HEK293 (cell line): ENCODE measurements around the gene DNAJC5.
A peak's percentile ranks its signal among the peaks of the same experiment; 100 is the strongest.

Source experiments
- CTCF ChIA-PET: fragments of 350-600 bp; formaldehyde crosslinking; extraction: SDS; loops from one replicate; lab custom pipeline; 2021; ENCODE audit warnings: antibody characterized with exemption; lab: Yijun Ruan, JAX
- POLR2A ChIA-PET: fragments of 300-600 bp; formaldehyde crosslinking; extraction: SDS; loops from one replicate; lab custom pipeline; 2020; ENCODE audit warnings: antibody characterized with exemption, inconsistent platforms; lab: Yijun Ruan, JAX
- H3K27ac ChIP-seq: fragments of 200-500 bp; sonication (Bioruptor generic); 2 replicates; pipeline ENCODE4 v1.5.1; 2014; ENCODE audit warnings: low read depth, low read length, control low read depth, inconsistent platforms; ENCODE audit errors: extremely low read depth
- H3K36me3 ChIP-seq, 2 experiments: fragments of 200-500 bp in 1 of 2; sonication (Bioruptor generic) in 1 of 2; 1 replicate in 1 of 2; 2 replicates in 1 of 2; pipeline ENCODE4 v1.5.1; 2014 to 2017; ENCODE audit warnings: inconsistent platforms in 2 of 2, low read length in 2 of 2; ENCODE audit not compliant: control insufficient read depth in 2 of 2, insufficient read depth in 1 of 2
- H3K4me1 ChIP-seq: fragments of 200-500 bp; sonication (Bioruptor generic); 2 replicates; pipeline ENCODE4 v1.5.1; 2014; ENCODE audit warnings: mild to moderate bottlenecking, low read length, inconsistent platforms; ENCODE audit not compliant: control insufficient read depth, insufficient read depth
- H3K4me3 ChIP-seq: 2 replicates; pipeline ENCODE4 v1.5.1; 2011; ENCODE audit warnings: low read depth, mild to moderate bottlenecking, control low read depth, low read length, moderate library complexity
- H3K9me3 ChIP-seq: fragments of 200-500 bp; sonication (Bioruptor generic); 2 replicates; pipeline ENCODE4 v1.5.1; 2014; ENCODE audit warnings: low read depth, low read length, inconsistent platforms; ENCODE audit not compliant: control insufficient read depth, insufficient read depth
- HOXD13 ChIP-seq: sonication (generic); formaldehyde crosslinking; IDR thresholded peaks from 2 replicates; pipeline ENCODE4 v1.8.0; 2022; ENCODE audit warnings: missing genetic modification reagents, borderline replicate concordance
- KLF16 ChIP-seq: fragments of 450-650 bp; formaldehyde crosslinking; IDR thresholded peaks from 2 replicates; pipeline ENCODE4 v1.5.1; 2017; ENCODE audit warnings: missing biosample characterization, missing genetic modification characterization
- KLF7 ChIP-seq: fragments of 450-650 bp; formaldehyde crosslinking; IDR thresholded peaks from 2 replicates; pipeline ENCODE4 v1.5.1; 2016; ENCODE audit warnings: missing biosample characterization, missing genetic modification characterization, borderline replicate concordance
- SP2 ChIP-seq: fragments of 450-650 bp; formaldehyde crosslinking; IDR thresholded peaks from 2 replicates; pipeline ENCODE4 v1.5.1; 2016; ENCODE audit warnings: missing biosample characterization, missing genetic modification characterization
- SP7 ChIP-seq: fragments of 450-650 bp; formaldehyde crosslinking; IDR thresholded peaks from 2 replicates; pipeline ENCODE4 v1.5.1; 2016; ENCODE audit warnings: missing biosample characterization, missing genetic modification characterization
- ZBTB20 ChIP-seq: fragments of 450-650 bp; formaldehyde crosslinking; IDR thresholded peaks from 2 replicates; pipeline ENCODE4 v1.5.1; 2016; ENCODE audit warnings: missing biosample characterization, missing genetic modification characterization
- ZFHX2 ChIP-seq: fragments of 450-650 bp; formaldehyde crosslinking; conservative IDR thresholded peaks from 2 replicates; pipeline ENCODE4 v1.5.1; 2016; ENCODE audit warnings: missing biosample characterization, missing genetic modification characterization
- ZNF138 ChIP-seq: fragments of 450-650 bp; formaldehyde crosslinking; IDR thresholded peaks from 2 replicates; pipeline ENCODE4 v1.5.1; 2016; ENCODE audit warnings: missing biosample characterization, missing genetic modification characterization, borderline replicate concordance
- ZNF16 ChIP-seq: fragments of 450-650 bp; formaldehyde crosslinking; IDR thresholded peaks from 2 replicates; pipeline ENCODE4 v1.5.1; 2016; ENCODE audit warnings: low read depth, missing biosample characterization, missing genetic modification characterization
- ZNF221 ChIP-seq: fragments of 450-650 bp; formaldehyde crosslinking; IDR thresholded peaks from 2 replicates; pipeline ENCODE4 v1.5.1; 2017; ENCODE audit warnings: missing biosample characterization, missing genetic modification characterization, borderline replicate concordance
- ZNF274 ChIP-seq, 2 experiments: fragments of 200-500 bp in 1 of 2; fragments of 450-650 bp in 1 of 2; sonication (Bioruptor generic) in 1 of 2; formaldehyde crosslinking in 1 of 2; IDR thresholded peaks; 2 replicates each; pipeline versions ENCODE4 v1.5.1 to v1.6.1; 2014 to 2016; ENCODE audit warnings: borderline replicate concordance in 1 of 2, inconsistent platforms in 1 of 2, low read length in 1 of 2, missing biosample characterization in 1 of 2, missing genetic modification characterization in 1 of 2
- ZNF433 ChIP-seq: fragments of 450-650 bp; formaldehyde crosslinking; IDR thresholded peaks from 2 replicates; pipeline ENCODE4 v1.5.1; 2016; ENCODE audit warnings: missing biosample characterization, missing genetic modification characterization, low read depth
- ZNF501 ChIP-seq: fragments of 450-650 bp; formaldehyde crosslinking; IDR thresholded peaks from 2 replicates; pipeline ENCODE4 v1.5.1; 2016; ENCODE audit warnings: missing biosample characterization, missing genetic modification characterization
- ZNF530 ChIP-seq: fragments of 450-650 bp; formaldehyde crosslinking; IDR thresholded peaks from 2 replicates; pipeline ENCODE4 v1.5.1; 2016; ENCODE audit warnings: low read depth, missing biosample characterization, missing genetic modification characterization
- ZNF561 ChIP-seq: fragments of 450-650 bp; IDR thresholded peaks from 2 replicates; pipeline ENCODE4 v1.5.1; 2018; ENCODE audit warnings: missing biosample characterization, missing genetic modification characterization, borderline replicate concordance
- ZNF600 ChIP-seq: fragments of 450-650 bp; formaldehyde crosslinking; IDR thresholded peaks from 2 replicates; pipeline ENCODE4 v1.5.1; 2016; ENCODE audit warnings: missing biosample characterization, missing genetic modification characterization
- ZNF629 ChIP-seq: fragments of 450-650 bp; formaldehyde crosslinking; IDR thresholded peaks from 2 replicates; pipeline ENCODE4 v1.5.1; 2017; ENCODE audit warnings: missing biosample characterization, missing genetic modification characterization
- ZNF677 ChIP-seq: fragments of 450-650 bp; IDR thresholded peaks from 2 replicates; pipeline ENCODE4 v1.5.0; 2018; ENCODE audit warnings: missing biosample characterization, mild to moderate bottlenecking, missing genetic modification characterization, moderate library complexity
- ZSCAN30 ChIP-seq: fragments of 450-650 bp; IDR thresholded peaks from 2 replicates; pipeline ENCODE4 v1.5.1; 2018; ENCODE audit warnings: missing biosample characterization, mild to moderate bottlenecking, missing genetic modification characterization, moderate library complexity
- TF ChIP-seq, protein P1 (sequence below): fragments of 450-650 bp; formaldehyde crosslinking; IDR thresholded peaks from 2 replicates; pipeline ENCODE4 v1.5.1; 2016; ENCODE audit warnings: missing biosample characterization, missing genetic modification characterization
- TF ChIP-seq, protein P2 (sequence below): fragments of 450-650 bp; formaldehyde crosslinking; IDR thresholded peaks from 2 replicates; pipeline ENCODE4 v1.5.1; 2016; ENCODE audit warnings: missing biosample characterization, missing genetic modification characterization
- TF ChIP-seq, protein P3 (sequence below): fragments of 450-650 bp; IDR thresholded peaks from 2 replicates; pipeline ENCODE4 v1.5.1; 2018; ENCODE audit warnings: missing biosample characterization, mild to moderate bottlenecking, missing genetic modification characterization
- TF ChIP-seq, protein P4 (sequence below): fragments of 450-650 bp; formaldehyde crosslinking; IDR thresholded peaks from 2 replicates; pipeline ENCODE4 v1.5.1; 2016; ENCODE audit warnings: missing biosample characterization, missing genetic modification characterization, low read depth

Gene DNAJC5

DNA sequence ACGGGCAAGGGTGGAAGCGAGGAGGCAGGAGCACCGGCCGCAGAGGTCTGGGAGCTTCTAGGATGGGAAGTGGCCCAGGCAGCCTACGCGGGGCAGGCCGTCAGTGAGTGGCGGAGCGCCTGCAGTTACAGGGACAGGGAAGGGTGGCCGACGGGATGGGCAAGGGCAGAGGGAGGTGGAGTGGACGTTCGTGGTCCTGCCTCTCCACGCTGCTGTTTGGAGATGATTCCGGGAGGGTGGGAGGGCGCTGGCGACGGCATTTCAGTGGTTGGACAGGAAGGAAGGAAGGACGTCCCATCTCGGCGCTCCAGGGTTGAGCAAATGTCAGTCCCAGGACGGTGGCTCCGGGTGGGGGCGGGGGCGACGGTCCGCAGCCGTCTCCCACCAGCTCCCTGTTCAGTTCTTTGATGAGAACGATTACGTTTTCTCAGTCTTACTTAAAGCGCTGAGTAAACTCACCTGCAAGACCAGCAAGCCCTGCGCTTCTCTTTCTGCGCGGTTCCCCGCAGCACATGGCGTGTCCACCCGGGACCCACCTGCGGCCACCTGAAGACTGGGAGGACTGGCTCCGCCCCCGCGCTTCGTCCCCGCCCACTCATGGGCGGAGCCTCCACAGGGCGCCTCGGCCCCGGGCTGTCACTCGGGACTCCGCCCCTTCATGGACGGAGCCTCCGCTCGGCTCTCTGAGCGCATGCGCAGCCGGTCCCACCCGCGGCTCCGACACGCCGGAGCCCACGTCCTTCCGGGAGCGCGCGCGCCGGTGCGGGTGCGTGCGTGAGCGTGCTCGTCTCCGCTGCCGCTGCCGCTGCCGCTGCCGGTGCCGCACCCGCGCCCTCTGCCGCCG is at the start of gene DNAJC5 (continued):
- TF ChIP-seq ZNF600 (tag by site-specific recombination) (peak; percentile 74), ZFHX2 (peak; percentile 85), ZNF16 (tag by site-specific recombination) (no peak), ZSCAN30 (tag by site-specific recombination) (peak; percentile 67; the same call in 1 of the 2 replicates), HOXD13 (no peak), ZNF274 (IDR thresholded peaks at IDR 0.05; ENCODE audit: low read length) (no peak), ZNF274 (tag by site-specific recombination; IDR thresholded peaks at IDR 0.05; ENCODE audit: borderline replicate concordance) (no peak), SP2 (tag by site-specific recombination) (peak; percentile 86), KLF16 (tag by site-specific recombination) (peak; percentile 82)
- TF ChIP-seq, protein P1, sequence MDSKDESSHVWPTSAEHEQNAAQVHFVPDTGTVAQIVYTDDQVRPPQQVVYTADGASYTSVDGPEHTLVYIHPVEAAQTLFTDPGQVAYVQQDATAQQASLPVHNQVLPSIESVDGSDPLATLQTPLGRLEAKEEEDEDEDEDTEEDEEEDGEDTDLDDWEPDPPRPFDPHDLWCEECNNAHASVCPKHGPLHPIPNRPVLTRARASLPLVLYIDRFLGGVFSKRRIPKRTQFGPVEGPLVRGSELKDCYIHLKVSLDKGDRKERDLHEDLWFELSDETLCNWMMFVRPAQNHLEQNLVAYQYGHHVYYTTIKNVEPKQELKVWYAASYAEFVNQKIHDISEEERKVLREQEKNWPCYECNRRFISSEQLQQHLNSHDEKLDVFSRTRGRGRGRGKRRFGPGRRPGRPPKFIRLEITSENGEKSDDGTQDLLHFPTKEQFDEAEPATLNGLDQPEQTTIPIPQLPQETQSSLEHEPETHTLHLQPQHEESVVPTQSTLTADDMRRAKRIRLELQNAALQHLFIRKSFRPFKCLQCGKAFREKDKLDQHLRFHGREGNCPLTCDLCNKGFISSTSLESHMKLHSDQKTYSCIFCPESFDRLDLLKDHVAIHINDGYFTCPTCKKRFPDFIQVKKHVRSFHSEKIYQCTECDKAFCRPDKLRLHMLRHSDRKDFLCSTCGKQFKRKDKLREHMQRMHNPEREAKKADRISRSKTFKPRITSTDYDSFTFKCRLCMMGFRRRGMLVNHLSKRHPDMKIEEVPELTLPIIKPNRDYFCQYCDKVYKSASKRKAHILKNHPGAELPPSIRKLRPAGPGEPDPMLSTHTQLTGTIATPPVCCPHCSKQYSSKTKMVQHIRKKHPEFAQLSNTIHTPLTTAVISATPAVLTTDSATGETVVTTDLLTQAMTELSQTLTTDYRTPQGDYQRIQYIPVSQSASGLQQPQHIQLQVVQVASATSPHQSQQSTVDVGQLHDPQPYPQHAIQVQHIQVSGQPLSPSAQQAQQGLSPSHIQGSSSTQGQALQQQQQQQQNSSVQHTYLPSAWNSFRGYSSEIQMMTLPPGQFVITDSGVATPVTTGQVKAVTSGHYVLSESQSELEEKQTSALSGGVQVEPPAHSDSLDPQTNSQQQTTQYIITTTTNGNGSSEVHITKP: peak; percentile 99
- TF ChIP-seq, protein P2, sequence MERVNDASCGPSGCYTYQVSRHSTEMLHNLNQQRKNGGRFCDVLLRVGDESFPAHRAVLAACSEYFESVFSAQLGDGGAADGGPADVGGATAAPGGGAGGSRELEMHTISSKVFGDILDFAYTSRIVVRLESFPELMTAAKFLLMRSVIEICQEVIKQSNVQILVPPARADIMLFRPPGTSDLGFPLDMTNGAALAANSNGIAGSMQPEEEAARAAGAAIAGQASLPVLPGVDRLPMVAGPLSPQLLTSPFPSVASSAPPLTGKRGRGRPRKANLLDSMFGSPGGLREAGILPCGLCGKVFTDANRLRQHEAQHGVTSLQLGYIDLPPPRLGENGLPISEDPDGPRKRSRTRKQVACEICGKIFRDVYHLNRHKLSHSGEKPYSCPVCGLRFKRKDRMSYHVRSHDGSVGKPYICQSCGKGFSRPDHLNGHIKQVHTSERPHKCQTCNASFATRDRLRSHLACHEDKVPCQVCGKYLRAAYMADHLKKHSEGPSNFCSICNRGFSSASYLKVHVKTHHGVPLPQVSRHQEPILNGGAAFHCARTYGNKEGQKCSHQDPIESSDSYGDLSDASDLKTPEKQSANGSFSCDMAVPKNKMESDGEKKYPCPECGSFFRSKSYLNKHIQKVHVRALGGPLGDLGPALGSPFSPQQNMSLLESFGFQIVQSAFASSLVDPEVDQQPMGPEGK: peak; percentile 79

DNA sequence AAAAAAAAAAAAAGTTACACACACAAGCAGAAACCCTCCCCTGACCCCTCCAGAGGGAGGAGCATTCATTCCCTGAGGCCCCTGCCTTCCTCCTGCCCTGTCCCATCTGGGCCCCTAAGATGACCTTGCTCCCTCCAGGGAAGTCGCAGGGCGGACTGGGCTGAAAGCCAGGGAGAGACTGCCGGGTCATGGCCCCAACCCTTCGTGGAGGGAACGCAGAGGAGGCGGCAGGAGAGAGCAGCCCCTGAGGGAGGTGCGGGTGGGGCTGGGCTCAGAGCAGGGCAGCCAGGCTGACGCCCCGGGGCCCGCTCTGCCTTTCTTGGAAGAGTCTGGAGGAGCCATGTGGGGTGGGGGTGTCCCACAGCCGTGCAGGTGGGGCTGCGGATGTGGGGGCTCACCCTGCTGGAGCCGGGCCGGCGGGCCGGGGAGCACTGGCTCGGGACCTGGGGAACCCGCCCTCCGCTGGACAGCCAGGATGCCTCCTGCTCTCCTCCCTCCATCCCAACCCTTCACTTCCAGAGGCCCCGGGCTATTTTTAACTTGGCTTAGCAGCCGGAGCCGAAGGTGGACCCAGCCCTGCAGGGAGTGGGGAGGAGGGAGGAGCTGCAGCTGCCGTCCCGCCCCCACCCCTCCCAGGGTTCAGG is 48.7 kb upstream of the DNAJC5 start:
- POLR2A ChIA-PET: interaction anchor here (0.6 kb wide), 1 partner anchor 38 kb away, joined by 3 read pairs; no protein-coding TSS in a partner anchor
- Histone ChIP-seq H3K27ac (no peak overlapping the region), H3K4me3 (peak overlapping the region; percentile 9), H3K36me3 (no peaks in the 10 kb centered on the region), H3K9me3 (no peaks in the 10 kb centered on the region), H3K4me1 (no peaks in the 10 kb centered on the region)
- CTCF ChIA-PET: interaction anchor here (0.7 kb wide), 1 partner anchor 50 kb away, joined by 3 read pairs; no protein-coding TSS in a partner anchor
- TF ChIP-seq ZNF530 (no peak), ZNF501 (tag by site-specific recombination) (no peak), SP2 (tag by site-specific recombination) (peak; percentile 42; the same call in 1 of the 2 replicates), ZBTB20 (0 out of 2 replicates have a peak, but pooled peaks have one; percentile 18), ZNF433 (tag by site-specific recombination) (no peak), ZNF629 (tag by site-specific recombination) (no peak), ZNF138 (no peak), KLF7 (tag by site-specific recombination) (no peak), ZNF677 (tag by site-specific recombination) (no peak), ZNF221 (tag by site-specific recombination) (no peak), SP7 (tag by site-specific recombination) (peak; percentile 76), ZNF561 (tag by site-specific recombination) (no peak)
- TF ChIP-seq, protein P3, sequence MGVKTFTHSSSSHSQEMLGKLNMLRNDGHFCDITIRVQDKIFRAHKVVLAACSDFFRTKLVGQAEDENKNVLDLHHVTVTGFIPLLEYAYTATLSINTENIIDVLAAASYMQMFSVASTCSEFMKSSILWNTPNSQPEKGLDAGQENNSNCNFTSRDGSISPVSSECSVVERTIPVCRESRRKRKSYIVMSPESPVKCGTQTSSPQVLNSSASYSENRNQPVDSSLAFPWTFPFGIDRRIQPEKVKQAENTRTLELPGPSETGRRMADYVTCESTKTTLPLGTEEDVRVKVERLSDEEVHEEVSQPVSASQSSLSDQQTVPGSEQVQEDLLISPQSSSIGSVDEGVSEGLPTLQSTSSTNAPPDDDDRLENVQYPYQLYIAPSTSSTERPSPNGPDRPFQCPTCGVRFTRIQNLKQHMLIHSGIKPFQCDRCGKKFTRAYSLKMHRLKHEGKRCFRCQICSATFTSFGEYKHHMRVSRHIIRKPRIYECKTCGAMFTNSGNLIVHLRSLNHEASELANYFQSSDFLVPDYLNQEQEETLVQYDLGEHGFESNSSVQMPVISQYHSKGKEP: no peak
- TF ChIP-seq, protein P4, sequence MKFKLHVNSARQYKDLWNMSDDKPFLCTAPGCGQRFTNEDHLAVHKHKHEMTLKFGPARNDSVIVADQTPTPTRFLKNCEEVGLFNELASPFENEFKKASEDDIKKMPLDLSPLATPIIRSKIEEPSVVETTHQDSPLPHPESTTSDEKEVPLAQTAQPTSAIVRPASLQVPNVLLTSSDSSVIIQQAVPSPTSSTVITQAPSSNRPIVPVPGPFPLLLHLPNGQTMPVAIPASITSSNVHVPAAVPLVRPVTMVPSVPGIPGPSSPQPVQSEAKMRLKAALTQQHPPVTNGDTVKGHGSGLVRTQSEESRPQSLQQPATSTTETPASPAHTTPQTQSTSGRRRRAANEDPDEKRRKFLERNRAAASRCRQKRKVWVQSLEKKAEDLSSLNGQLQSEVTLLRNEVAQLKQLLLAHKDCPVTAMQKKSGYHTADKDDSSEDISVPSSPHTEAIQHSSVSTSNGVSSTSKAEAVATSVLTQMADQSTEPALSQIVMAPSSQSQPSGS: no peak
